ENCODE data around the gene ENOX1. TPM values are rescaled to one million over a fixed set of nuclear protein-coding genes. Genes with fewer than 3 reads are reported as not detected.

The ENOX1 gene
- total and polyA plus RNA-seq, 2 of the 8 experiments (the other 6 are each of a cell fraction or from before 2014, with no cell fraction given): 0.23 to 0.37 TPM

DNA sequence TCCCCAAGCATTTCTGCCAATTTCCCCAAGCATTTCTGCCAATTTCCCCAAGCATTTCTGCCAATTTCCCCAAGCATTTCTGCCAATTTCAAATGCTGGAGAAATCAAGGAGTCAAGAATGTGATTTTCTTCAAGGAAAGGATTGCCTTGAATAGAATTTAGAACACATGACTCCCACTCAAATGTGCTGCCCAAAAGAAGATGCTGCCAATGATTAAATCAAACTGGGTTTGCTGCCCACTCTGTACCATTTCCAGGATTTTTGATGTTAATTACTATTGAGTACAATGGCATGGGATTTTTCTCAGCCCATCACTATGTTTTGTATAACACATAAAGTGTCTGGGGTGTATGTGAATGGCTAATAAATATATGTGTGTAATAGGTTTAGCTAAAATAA, 21.9 kb upstream of the ENOX1 start:
- no peaks in the 10 kb centered on the region for H3K23me2 ChIP-seq (ENCODE audit: low read depth, low read length)
- DNase-seq (ENCODE audit: low read depth in 1 of 2, low spot score in 2 of 2) (no peak), FAIRE-seq (no peak)
- H3K4me1 ChIP-seq (replicated peaks in 1 of 4; ENCODE audit: control insufficient read depth in 3 of 4, insufficient read depth in 4 of 4, low read length in 3 of 4): peaks cover 6 to 10% (median 8%) of the 10 kb centered on the region in 4 experiments; a peak in 6 of 7 replicates
- no peak overlapping the region for H3K18ac ChIP-seq (ENCODE audit: extremely low read depth, low read length)
- H3K27ac ChIP-seq (ENCODE audit: low read depth, low read length): no peak overlapping the region
- no peak overlapping the region for H2BK15ac ChIP-seq (ENCODE audit: low read length)
- no peak overlapping the region for H2BK120ac ChIP-seq (replicated peaks; ENCODE audit: low read depth, low read length)
- no peak overlapping the region for H3K9ac ChIP-seq (replicated peaks in 1 of 4; ENCODE audit: extremely low read depth in 1 of 4, low read depth in 3 of 4, low read length in 3 of 4)
- no peak overlapping the region for H2BK20ac ChIP-seq (ENCODE audit: low read length)
- H3K4ac ChIP-seq (replicated peaks; ENCODE audit: insufficient read length, low read depth, low read length): no peak overlapping the region
- H2BK12ac ChIP-seq (ENCODE audit: low read depth, low read length): no peak overlapping the region
- H4K8ac ChIP-seq (ENCODE audit: extremely low read depth, insufficient read depth, low read length): no peak overlapping the region
- no peak overlapping the region for H3K4me2 ChIP-seq (ENCODE audit: insufficient read depth in 1 of 2, low read depth in 2 of 2, low read length in 2 of 2)
- H3K79me2 ChIP-seq (ENCODE audit: control insufficient read depth in 1 of 2, insufficient read depth in 2 of 2, low read length in 2 of 2): no peaks in the 10 kb centered on the region
- ChIA-PET CTCF (ENCODE audit: partially characterized antibody) (no interaction called here), POLR2A (ENCODE audit: partially characterized antibody) (no interaction called here)
- no peaks in the 10 kb centered on the region for H3K9me3 ChIP-seq (ENCODE audit: insufficient read depth in 2 of 2, low read depth in 1 of 2, low read length in 1 of 2)
- H3K56ac ChIP-seq (replicated peaks; ENCODE audit: insufficient read length, low read depth, low read length): no peak overlapping the region
- H3K79me1 ChIP-seq (ENCODE audit: low read depth, low read length): no peaks in the 10 kb centered on the region
- no peak overlapping the region for H2AFZ ChIP-seq (ENCODE audit: low read length)
- H4K91ac ChIP-seq (replicated peaks; ENCODE audit: insufficient read length, low read length): no peak overlapping the region
- no peak overlapping the region for H2BK5ac ChIP-seq (ENCODE audit: low read depth, low read length)
- no peaks in the 10 kb centered on the region for H3K27me3 ChIP-seq (replicated peaks in 1 of 4; ENCODE audit: control insufficient read depth in 3 of 4, extremely low read depth in 1 of 4, insufficient read depth in 3 of 4, low read length in 3 of 4)
- H3K36me3 ChIP-seq (ENCODE audit: control insufficient read depth in 2 of 4, insufficient read depth in 4 of 4, low read length in 3 of 4): no peaks in the 10 kb centered on the region
- H2AK5ac ChIP-seq (ENCODE audit: low read depth, low read length): no peak overlapping the region
- H4K5ac ChIP-seq (ENCODE audit: insufficient read length, low read depth, low read length): no peak overlapping the region
- no peak overlapping the region for H3K14ac ChIP-seq (ENCODE audit: insufficient read length)
- H3K23ac ChIP-seq (ENCODE audit: insufficient read length): no peak overlapping the region
- H3K4me3 ChIP-seq (ENCODE audit: extremely low read depth in 1 of 4, insufficient read depth in 2 of 4, low read depth in 3 of 4, low read length in 4 of 4): no peak overlapping the region
- H4K20me1 ChIP-seq (replicated peaks in 1 of 2; ENCODE audit: control insufficient read depth in 1 of 2, insufficient read depth in 2 of 2, low read length in 2 of 2): no peaks in the 10 kb centered on the region
- TF ChIP-seq SP1 (IDR thresholded peaks at IDR 0.05; ENCODE audit: low read depth, low read length): no peak
- TF ChIP-seq SIN3A (conservative IDR thresholded peaks at IDR 0.05 in 1 of 2, IDR thresholded peaks at IDR 0.05 in 1 of 2; ENCODE audit: low read depth in 1 of 2, low read length in 2 of 2): no peak
- no peak for TF ChIP-seq SRF (IDR thresholded peaks at IDR 0.05; ENCODE audit: low read depth, low read length)
- no peak for TF ChIP-seq CEBPB (IDR thresholded peaks at IDR 0.05; ENCODE audit: low read depth, low read length)
- TF ChIP-seq RNF2 (IDR thresholded peaks at IDR 0.05; ENCODE audit: borderline replicate concordance, low read depth, low read length, missing control alignments, poor library complexity, severe bottlenecking): no peak
- no peak for TF ChIP-seq KDM5A (IDR thresholded peaks at IDR 0.05; ENCODE audit: low read length)
- TF ChIP-seq, protein P1, sequence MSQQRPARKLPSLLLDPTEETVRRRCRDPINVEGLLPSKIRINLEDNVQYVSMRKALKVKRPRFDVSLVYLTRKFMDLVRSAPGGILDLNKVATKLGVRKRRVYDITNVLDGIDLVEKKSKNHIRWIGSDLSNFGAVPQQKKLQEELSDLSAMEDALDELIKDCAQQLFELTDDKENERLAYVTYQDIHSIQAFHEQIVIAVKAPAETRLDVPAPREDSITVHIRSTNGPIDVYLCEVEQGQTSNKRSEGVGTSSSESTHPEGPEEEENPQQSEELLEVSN (IDR thresholded peaks at IDR 0.05): no peak
- TF ChIP-seq, protein P2, sequence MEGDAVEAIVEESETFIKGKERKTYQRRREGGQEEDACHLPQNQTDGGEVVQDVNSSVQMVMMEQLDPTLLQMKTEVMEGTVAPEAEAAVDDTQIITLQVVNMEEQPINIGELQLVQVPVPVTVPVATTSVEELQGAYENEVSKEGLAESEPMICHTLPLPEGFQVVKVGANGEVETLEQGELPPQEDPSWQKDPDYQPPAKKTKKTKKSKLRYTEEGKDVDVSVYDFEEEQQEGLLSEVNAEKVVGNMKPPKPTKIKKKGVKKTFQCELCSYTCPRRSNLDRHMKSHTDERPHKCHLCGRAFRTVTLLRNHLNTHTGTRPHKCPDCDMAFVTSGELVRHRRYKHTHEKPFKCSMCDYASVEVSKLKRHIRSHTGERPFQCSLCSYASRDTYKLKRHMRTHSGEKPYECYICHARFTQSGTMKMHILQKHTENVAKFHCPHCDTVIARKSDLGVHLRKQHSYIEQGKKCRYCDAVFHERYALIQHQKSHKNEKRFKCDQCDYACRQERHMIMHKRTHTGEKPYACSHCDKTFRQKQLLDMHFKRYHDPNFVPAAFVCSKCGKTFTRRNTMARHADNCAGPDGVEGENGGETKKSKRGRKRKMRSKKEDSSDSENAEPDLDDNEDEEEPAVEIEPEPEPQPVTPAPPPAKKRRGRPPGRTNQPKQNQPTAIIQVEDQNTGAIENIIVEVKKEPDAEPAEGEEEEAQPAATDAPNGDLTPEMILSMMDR (IDR thresholded peaks at IDR 0.05; ENCODE audit: control extremely low read depth in 1 of 3, insufficient read depth in 1 of 3, low read depth in 1 of 3, low read length in 3 of 3): no peak
- no peak for TF ChIP-seq GTF2F1 (IDR thresholded peaks at IDR 0.05; ENCODE audit: borderline replicate concordance, low read depth, low read length)
- no peak for TF ChIP-seq BRCA1 (IDR thresholded peaks at IDR 0.05; ENCODE audit: low read depth, low read length)
- TF ChIP-seq CHD1 (IDR thresholded peaks at IDR 0.05; ENCODE audit: low read depth, low read length): no peak
- TF ChIP-seq RXRA (IDR thresholded peaks at IDR 0.05; ENCODE audit: insufficient read depth, low read depth, low read length): no peak

Data from H1 (cell line).